HEK293 (cell line): ENCODE measurements around the gene TAF1B.

Experiments used
- CTCF ChIA-PET: fragments of 350-600 bp; formaldehyde crosslinking; extraction: SDS; loops from one replicate; lab custom pipeline; 2021; ENCODE audit warnings: antibody characterized with exemption; lab: Yijun Ruan, JAX
- POLR2A ChIA-PET: fragments of 300-600 bp; formaldehyde crosslinking; extraction: SDS; loops from one replicate; lab custom pipeline; 2020; ENCODE audit warnings: antibody characterized with exemption, inconsistent platforms; lab: Yijun Ruan, JAX
- H3K27ac ChIP-seq: fragments of 200-500 bp; sonication (Bioruptor generic); 2 replicates; pipeline ENCODE4 v1.5.1; 2014; ENCODE audit warnings: low read depth, low read length, control low read depth, inconsistent platforms; ENCODE audit errors: extremely low read depth
- H3K36me3 ChIP-seq, 2 experiments: fragments of 200-500 bp in 1 of 2; sonication (Bioruptor generic) in 1 of 2; 1 replicate in 1 of 2; 2 replicates in 1 of 2; pipeline ENCODE4 v1.5.1; 2014 to 2017; ENCODE audit warnings: inconsistent platforms in 2 of 2, low read length in 2 of 2; ENCODE audit not compliant: control insufficient read depth in 2 of 2, insufficient read depth in 1 of 2
- H3K4me1 ChIP-seq: fragments of 200-500 bp; sonication (Bioruptor generic); 2 replicates; pipeline ENCODE4 v1.5.1; 2014; ENCODE audit warnings: mild to moderate bottlenecking, low read length, inconsistent platforms; ENCODE audit not compliant: control insufficient read depth, insufficient read depth
- H3K4me3 ChIP-seq: 2 replicates; pipeline ENCODE4 v1.5.1; 2011; ENCODE audit warnings: low read depth, mild to moderate bottlenecking, control low read depth, low read length, moderate library complexity
- H3K9me3 ChIP-seq: fragments of 200-500 bp; sonication (Bioruptor generic); 2 replicates; pipeline ENCODE4 v1.5.1; 2014; ENCODE audit warnings: low read depth, low read length, inconsistent platforms; ENCODE audit not compliant: control insufficient read depth, insufficient read depth
- CTCF ChIP-seq: fragments of 450-650 bp; formaldehyde crosslinking; IDR thresholded peaks from 2 replicates; pipeline ENCODE4 v1.5.1; 2016; ENCODE audit warnings: missing biosample characterization, missing genetic modification characterization
- KLF7 ChIP-seq: fragments of 450-650 bp; formaldehyde crosslinking; IDR thresholded peaks from 2 replicates; pipeline ENCODE4 v1.5.1; 2016; ENCODE audit warnings: missing biosample characterization, missing genetic modification characterization, borderline replicate concordance
- RBAK ChIP-seq: fragments of 450-650 bp; formaldehyde crosslinking; IDR thresholded peaks from 2 replicates; pipeline ENCODE4 v1.5.1; 2016; ENCODE audit warnings: missing biosample characterization, missing genetic modification characterization
- TRIM28 ChIP-seq: IDR thresholded peaks from 2 replicates; pipeline ENCODE4 v1.6.1; 2011; ENCODE audit warnings: low read length, control low read depth, borderline replicate concordance
- ZEB2 ChIP-seq: fragments of 450-650 bp; formaldehyde crosslinking; IDR thresholded peaks from 2 replicates; pipeline ENCODE4 v1.5.1; 2016; ENCODE audit warnings: missing biosample characterization, missing genetic modification characterization
- ZFP41 ChIP-seq: fragments of 450-650 bp; formaldehyde crosslinking; IDR thresholded peaks from 2 replicates; pipeline ENCODE4 v1.5.1; 2016; ENCODE audit warnings: missing biosample characterization, missing genetic modification characterization, borderline replicate concordance
- ZNF121 ChIP-seq: fragments of 450-650 bp; formaldehyde crosslinking; IDR thresholded peaks from 2 replicates; pipeline ENCODE4 v1.5.1; 2016; ENCODE audit warnings: missing biosample characterization, missing genetic modification characterization
- ZNF174 ChIP-seq: fragments of 450-650 bp; formaldehyde crosslinking; IDR thresholded peaks from 2 replicates; pipeline ENCODE4 v1.5.0; 2017; ENCODE audit warnings: missing biosample characterization, mild to moderate bottlenecking, missing genetic modification characterization
- ZNF239 ChIP-seq: fragments of 450-650 bp; formaldehyde crosslinking; IDR thresholded peaks from 2 replicates; pipeline ENCODE4 v1.5.1; 2016; ENCODE audit warnings: missing biosample characterization, missing genetic modification characterization
- ZNF391 ChIP-seq: fragments of 450-650 bp; formaldehyde crosslinking; IDR thresholded peaks from 2 replicates; pipeline ENCODE4 v1.5.1; 2016; ENCODE audit warnings: low read depth, missing biosample characterization, missing genetic modification characterization, borderline replicate concordance
- ZNF423 ChIP-seq: fragments of 450-650 bp; formaldehyde crosslinking; IDR thresholded peaks from 2 replicates; pipeline ENCODE4 v1.5.1; 2016; ENCODE audit warnings: missing biosample characterization, missing genetic modification characterization
- ZNF501 ChIP-seq: fragments of 450-650 bp; formaldehyde crosslinking; IDR thresholded peaks from 2 replicates; pipeline ENCODE4 v1.5.1; 2016; ENCODE audit warnings: missing biosample characterization, missing genetic modification characterization
- ZNF621 ChIP-seq: fragments of 450-650 bp; formaldehyde crosslinking; IDR thresholded peaks from 2 replicates; pipeline ENCODE4 v1.5.1; 2017; ENCODE audit warnings: missing biosample characterization, missing genetic modification characterization
- ZNF645 ChIP-seq: fragments of 450-650 bp; formaldehyde crosslinking; IDR thresholded peaks from 2 replicates; pipeline ENCODE4; 2016; ENCODE audit warnings: missing biosample characterization, missing genetic modification characterization
- ZNF664 ChIP-seq: fragments of 450-650 bp; formaldehyde crosslinking; IDR thresholded peaks from 2 replicates; pipeline ENCODE4 v1.5.1; 2016; ENCODE audit warnings: missing biosample characterization, missing genetic modification characterization
- ZNF777 ChIP-seq: fragments of 450-650 bp; formaldehyde crosslinking; IDR thresholded peaks from 2 replicates; pipeline ENCODE4 v1.5.1; 2017; ENCODE audit warnings: missing biosample characterization, missing genetic modification characterization, borderline replicate concordance
- ZSCAN4 ChIP-seq: fragments of 450-650 bp; formaldehyde crosslinking; IDR thresholded peaks from 2 replicates; pipeline ENCODE4 v1.5.1; 2017; ENCODE audit warnings: missing biosample characterization, missing genetic modification characterization

The TAF1B gene

GRCh38 chr2:9905413-9905812 lies 62.1 kb downstream of the TAF1B start:
- no peaks in the 10 kb centered on the region for H3K4me1 ChIP-seq
- no peak for TF ChIP-seq ZEB2 (tag by site-specific recombination)
- TF ChIP-seq CTCF (tag by site-specific recombination) = no peak
- TF ChIP-seq ZNF121 (tag by site-specific recombination) = no peak
- TF ChIP-seq ZSCAN4 (tag by site-specific recombination) = no peak
- no peak for TF ChIP-seq ZNF423 (tag by site-specific recombination)
- no peak for TF ChIP-seq ZNF239
- TF ChIP-seq ZNF391 = no peak
- TF ChIP-seq ZNF777 (tag by site-specific recombination) = no peak
- no peak for TF ChIP-seq ZNF645 (tag by site-specific recombination)
- no peak for TF ChIP-seq TRIM28
- TF ChIP-seq KLF7 (tag by site-specific recombination) = no peak
- TF ChIP-seq ZFP41 (tag by site-specific recombination) = no peak
- no peak for TF ChIP-seq ZNF501 (tag by site-specific recombination)
- H3K27ac ChIP-seq = no peak overlapping the region
- peaks cover 10 to 15% of the 10 kb centered on the region in 2 experiments for H3K36me3 ChIP-seq
- ChIA-PET CTCF (interaction anchor here (0.7 to 1.0 kb wide), 2 partner anchors 53 to 79 kb away, joined by 3 read pairs; no protein-coding TSS in a partner anchor), POLR2A (no interaction called here)
- H3K9me3 ChIP-seq = no peaks in the 10 kb centered on the region
- H3K4me3 ChIP-seq = no peak overlapping the region

GRCh38 chr2:9907402-9907801 lies 64.1 kb downstream of the TAF1B start:
- no peaks in the 10 kb centered on the region for H3K9me3 ChIP-seq
- ChIA-PET CTCF (interaction anchor here (0.9 kb wide), 1 partner anchor 32 kb away, joined by 3 read pairs; no protein-coding TSS in a partner anchor), POLR2A (no interaction called here)
- peaks cover 15 to 27% of the 10 kb centered on the region in 2 experiments for H3K36me3 ChIP-seq
- H3K4me3 ChIP-seq = no peak overlapping the region
- no peaks in the 10 kb centered on the region for H3K4me1 ChIP-seq
- TF ChIP-seq ZNF621 (tag by site-specific recombination) = no peak
- TF ChIP-seq ZNF174 (tag by site-specific recombination) = no peak
- no peak overlapping the region for H3K27ac ChIP-seq

GRCh38 chr2:9908639-9909038 lies 65.4 kb downstream of the TAF1B start:
- Histone ChIP-seq H3K4me3 (no peak overlapping the region), H3K36me3 (peaks cover 19 to 38% of the 10 kb centered on the region in 2 experiments), H3K27ac (no peak overlapping the region), H3K4me1 (no peaks in the 10 kb centered on the region), H3K9me3 (no peaks in the 10 kb centered on the region)
- CTCF ChIA-PET = interaction anchor here (0.5 kb wide), 1 partner anchor 109 kb away, joined by 4 read pairs; no protein-coding TSS in a partner anchor
- POLR2A ChIA-PET = interaction anchor here (1.4 kb wide), 1 partner anchor 65 kb away, joined by 5 read pairs; the partner anchor contains the start of gene TAF1B
- TF ChIP-seq RBAK (tag by site-specific recombination) (no peak), ZNF664 (0 out of 2 replicates have a peak, but pooled peaks have one; percentile 10)
